ENCODE results near the gene LRRC28. TPM values are rescaled to one million over a fixed set of nuclear protein-coding genes. Genes with fewer than 3 reads are reported as not detected.
"Not testable (repeated sequence)": the region's sequence is repeated elsewhere in the genome, so short reads cannot be mapped to it uniquely, and the experiment has no call there.

Gene LRRC28
- 10 to 100 TPM; 24.8 to 32.2 TPM for total RNA-seq
- long read RNA-seq, full-length matches to known transcripts = 9 of 24 reads
- long read RNA-seq, partial matches to known transcripts = 2 of 24 reads
- long read RNA-seq, other reads (novel, unspliced or antisense) = 13 of 24 reads

DNA sequence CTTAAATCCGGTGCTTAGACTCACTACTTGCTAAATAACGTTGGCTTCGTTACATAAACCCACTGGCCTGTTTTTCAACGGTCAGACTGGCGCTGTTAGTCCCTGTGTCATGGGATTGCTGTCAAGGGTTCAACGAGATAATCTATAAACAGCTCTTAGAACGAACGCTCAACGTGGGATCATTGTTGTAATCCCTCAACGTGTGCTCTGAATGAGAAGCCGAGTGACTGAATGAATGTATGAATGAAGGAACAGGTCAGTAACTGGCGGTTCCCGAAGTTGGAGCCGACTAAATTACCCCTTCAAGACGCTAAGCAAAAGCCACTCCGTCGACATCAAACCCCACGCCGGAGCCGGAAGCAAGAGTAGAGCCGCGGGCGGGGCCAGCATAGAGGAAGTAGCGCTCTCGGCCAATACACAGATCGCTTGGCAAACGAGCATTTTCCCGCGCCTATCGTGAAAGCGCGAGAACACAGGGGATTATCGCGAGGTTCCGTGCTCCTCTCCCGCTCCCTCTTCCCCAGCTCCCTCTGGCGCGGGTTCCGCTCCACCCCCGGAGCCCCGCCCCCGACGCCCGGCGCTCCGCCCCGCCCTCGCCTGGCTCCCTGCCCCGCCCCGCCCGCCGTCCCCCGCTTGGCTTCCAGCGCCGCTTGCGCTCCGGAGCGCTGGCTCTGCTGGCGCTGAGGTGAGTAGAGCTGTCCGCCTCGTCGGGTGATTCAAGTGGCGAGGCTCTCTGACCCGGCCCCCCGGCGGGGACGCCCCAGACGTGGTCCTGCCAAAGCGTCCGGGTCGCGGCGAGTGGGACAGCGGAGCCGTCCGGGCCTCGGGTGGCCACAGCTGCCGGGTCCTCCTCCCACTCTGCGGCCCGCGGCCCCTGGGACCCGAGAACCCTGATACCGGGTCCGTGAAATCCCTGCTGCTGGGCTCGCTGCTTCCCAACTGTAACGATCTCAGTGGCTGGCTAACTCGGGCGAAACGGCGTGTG is at the start of gene LRRC28:
Gene LRRC28, plus strand, starts transcription at position 625 of the 985 bp plus-strand sequence. CDS start 4,477 bp downstream, outside the sequence.
- intact Hi-C loops (cut with DNase I, micrococcal nuclease) = no loop called here
- DNase-seq (peak; percentile 98), ATAC-seq (peak; percentile 82)

DNA sequence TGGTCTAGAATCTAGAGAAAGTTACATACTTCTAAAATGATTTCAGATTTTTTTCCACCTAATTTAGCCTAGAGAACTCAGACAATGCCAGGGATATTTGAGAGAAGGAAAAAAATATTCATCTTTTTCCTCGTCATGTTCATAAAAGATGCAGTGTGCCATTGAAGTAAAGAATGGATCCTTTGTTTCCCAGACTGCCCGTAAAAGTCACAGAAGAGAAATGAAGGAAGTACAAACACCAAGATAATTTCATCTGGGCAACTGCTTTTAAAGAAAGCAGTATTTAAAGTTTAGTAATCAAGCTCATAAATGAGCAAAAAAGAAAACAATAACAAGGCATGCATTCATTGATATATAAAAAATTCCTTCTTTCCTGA is 49.1 kb upstream of the LRRC28 start:
- DNase-seq (no peak), ATAC-seq (peak; percentile 69)
- intact Hi-C loops (cut with DNase I, micrococcal nuclease) = no loop called here

DNA sequence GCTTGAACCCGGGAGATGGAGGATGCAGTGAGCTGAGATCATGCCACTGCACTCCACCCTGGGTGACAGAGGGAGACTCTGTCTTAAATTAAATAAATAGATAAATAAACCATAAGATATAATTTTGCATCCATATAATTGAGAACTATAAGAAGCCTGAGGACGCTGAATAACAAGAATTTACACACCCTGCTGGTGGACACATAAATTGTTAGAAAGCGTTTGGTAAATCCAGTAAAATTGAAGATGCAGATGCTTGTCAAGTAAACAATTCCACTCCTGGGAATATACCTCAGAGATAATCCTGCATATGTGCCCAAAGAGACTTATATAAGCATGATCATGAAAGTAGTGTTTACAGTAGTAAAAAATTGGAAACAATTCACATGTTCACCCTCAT is 43.6 kb upstream of the LRRC28 start:
- intact Hi-C loops (cut with DNase I, micrococcal nuclease) = loop anchor here in 1 of 2 donors (5.0 kb wide), 1 partner anchor 100 kb away; the partner anchor contains the start of gene SYNM
- no peak for DNase-seq
- no peak for ATAC-seq

DNA sequence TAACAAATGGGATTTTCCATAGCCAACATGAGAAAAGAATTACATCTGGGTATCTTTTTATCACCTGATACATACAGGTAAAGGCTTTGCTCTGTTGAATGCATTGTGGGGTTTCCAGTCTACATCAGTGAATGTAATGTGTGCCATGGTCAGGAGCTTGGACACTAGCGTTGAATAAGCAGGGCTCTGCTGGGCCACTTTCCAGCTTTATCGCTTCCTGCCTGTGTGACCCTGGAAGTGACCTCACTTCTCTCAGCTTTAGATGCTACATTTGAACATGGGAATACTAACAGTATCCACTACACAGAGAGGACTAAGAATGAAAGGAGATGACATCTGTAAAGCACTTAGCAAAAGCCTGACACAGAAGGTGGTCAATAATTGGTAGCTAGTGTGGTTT is 42.0 kb upstream of the LRRC28 start:
- intact Hi-C loops (cut with DNase I, micrococcal nuclease) = loop anchor here in 1 of 2 donors (5.0 kb wide), 1 partner anchor 102 kb away; the partner anchor contains the start of gene SYNM
- no peak for ATAC-seq
- DNase-seq = no peak

DNA sequence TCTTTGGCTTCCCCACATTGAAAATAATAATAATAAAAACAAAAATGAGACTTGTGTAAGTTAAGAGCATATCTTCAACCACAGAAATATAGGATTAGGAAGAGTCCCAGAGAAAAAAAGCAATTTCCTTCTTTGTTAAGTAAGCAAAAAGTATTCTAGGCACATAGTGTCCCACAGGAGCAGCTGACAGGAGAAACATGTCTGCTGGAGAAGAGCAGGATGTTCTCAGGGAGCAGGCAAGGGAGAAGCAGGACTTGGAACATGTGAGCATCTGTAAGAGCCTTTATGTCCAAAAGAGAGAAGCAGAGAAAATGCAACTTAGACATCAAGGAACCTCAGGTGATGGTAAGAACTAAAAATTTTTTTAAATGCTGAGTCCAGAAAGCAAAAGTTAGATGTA is 40.9 kb upstream of the LRRC28 start:
- intact Hi-C loops (cut with DNase I, micrococcal nuclease) = loop anchor here in 1 of 2 donors (5.0 kb wide), 1 partner anchor 108 kb away; no protein-coding TSS in a partner anchor

DNA sequence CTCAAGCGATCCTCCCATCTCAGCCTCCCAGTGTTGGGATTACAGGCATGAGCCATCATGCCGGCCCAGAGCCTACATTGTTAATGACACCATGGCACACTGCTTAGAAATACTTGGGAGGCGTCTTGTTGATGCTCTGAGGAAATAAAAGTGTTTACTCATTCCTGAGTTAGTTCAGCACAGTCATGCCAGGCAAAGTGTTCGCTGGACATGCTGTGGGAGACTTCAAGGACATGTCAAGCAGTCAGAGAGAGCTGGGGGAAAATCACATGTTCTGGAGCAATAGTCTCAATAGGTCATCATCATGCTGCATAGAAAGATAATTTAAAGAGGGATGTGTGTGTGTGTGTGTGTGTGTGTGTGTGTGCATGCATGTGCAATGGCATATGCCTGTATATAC is 39.4 kb upstream of the LRRC28 start:
- intact Hi-C loops (cut with DNase I, micrococcal nuclease) = loop anchor here in 1 of 2 donors (5.0 kb wide), 1 partner anchor 110 kb away; no protein-coding TSS in a partner anchor
- ATAC-seq (no peak), DNase-seq (no peak)

More for the DNA sequence above, 40.9 kb upstream of the LRRC28 start:
- DNase-seq (peak in 1 of 2 donors; percentile 28), ATAC-seq (no peak)

DNA sequence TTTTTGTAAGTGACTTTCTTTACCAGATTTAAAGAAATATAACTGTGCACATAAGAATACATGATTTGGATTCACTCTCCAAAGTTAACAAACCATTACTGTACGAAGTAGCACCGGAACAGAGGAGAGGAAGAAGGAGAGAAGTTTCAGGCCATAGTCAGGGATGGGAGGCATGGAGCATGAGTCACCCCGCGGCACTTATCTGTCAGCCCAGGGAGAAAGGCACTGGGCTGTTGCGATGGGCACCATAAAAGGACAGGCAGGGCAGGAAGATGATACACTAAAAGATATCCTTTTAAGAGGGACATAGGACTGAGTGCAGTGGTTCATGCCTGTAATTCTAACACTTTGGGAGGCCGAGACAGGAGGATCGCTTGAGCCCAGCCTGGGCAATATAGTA is 38.9 kb upstream of the LRRC28 start:
- intact Hi-C loops (cut with DNase I, micrococcal nuclease) = loop anchor here in 1 of 2 donors (5.0 kb wide), 1 partner anchor 110 kb away; no protein-coding TSS in a partner anchor
- ATAC-seq (peak; percentile 22), DNase-seq (peak in 1 of 2 donors; percentile 59)

DNA sequence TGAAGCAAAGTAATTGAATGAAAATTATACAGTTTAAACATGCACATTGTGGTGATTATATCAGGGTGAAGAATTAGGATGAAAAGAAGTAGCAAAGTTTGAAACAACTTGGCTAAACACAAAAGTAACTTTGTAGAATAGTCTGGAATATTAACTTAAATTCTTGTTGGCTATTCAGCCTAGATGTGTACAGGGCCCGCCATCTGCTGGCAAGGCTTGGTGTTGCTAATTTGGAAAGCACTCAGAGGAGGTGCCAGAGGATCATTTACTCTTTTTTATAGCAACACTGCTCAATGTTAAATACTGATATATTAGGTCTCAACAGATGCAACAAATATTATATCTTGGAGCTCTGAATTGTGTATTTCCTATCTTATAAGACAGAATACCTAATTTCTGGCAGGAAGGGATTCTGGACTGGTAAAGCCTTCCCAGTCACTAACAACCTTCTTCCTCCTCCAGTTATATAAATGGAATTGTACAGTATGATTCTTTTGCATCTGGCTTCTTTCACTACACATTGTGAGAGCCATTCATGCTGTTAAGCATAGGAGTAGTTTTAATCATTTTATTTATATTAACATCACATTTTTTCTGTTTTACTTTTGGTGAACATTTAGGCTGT is 38.0 kb upstream of the LRRC28 start:
- intact Hi-C loops (cut with DNase I, micrococcal nuclease) = loop anchor here in 1 of 2 donors (5.0 kb wide), 1 partner anchor 111 kb away; no protein-coding TSS in a partner anchor
- DNase-seq (peak; percentile 62 to 87), ATAC-seq (peak; percentile 87)

DNA sequence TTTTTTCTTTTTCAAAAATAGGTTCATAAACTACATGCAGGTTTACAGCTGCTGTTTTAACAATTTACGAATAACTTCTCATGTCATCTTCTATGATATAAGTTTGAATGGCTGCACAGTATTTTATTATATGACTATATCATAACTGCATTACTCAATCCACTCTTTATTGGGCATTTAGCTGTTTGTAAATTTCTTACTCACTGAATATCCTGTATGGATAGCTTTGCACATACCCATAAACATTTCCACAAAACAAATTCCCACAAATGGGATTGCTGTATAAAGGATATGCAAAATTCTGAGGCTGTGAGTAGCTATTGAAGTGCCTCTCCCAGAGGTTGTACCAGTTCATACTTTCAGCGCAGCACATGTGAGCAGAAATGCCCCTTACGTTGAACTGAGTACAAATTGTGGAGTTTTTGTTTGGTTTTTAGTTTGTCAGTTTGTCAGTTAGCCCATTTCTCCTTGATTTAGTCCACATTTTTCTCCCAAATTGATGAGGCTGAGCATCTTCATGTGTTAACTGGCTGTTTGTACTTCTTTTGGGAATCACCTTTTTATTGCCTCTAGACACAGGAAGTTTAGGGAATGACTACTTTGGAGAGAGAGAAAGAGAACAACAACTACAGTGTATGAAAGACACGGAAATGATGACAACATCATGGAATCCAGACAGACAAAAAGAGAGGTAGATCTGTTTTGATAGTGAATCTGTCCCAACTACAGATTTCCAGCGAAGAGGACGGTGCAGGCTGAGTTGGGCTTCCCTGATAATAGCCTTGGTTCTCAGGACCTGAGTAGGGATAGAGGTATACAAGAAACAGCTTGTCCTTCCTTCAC is 26.7 kb upstream of the LRRC28 start:
- DNase-seq (no peak), ATAC-seq (peak; percentile 75)
- intact Hi-C loops (cut with DNase I, micrococcal nuclease) = no loop called here

DNA sequence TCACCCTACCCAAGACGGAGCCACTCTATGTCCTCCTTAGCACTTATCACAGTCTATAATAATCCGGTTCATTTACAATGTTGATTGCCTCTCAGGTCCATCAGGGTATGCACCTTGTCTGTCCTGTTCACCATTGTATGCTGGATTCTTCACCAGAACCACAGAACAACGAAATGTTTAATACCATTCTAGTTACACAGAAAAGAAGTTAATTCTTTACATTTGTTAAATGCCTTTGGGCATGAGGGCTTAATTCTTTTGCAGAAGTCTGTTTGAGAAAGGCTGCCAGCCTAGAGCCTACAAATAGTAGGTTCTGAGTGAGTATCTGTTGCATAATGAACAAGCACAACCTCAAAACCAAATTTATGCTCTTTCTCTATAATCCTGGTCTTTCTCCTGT is 24.5 kb upstream of the LRRC28 start:
- intact Hi-C loops (cut with DNase I, micrococcal nuclease) = no loop called here
- DNase-seq = no peak
- no peak for ATAC-seq

DNA sequence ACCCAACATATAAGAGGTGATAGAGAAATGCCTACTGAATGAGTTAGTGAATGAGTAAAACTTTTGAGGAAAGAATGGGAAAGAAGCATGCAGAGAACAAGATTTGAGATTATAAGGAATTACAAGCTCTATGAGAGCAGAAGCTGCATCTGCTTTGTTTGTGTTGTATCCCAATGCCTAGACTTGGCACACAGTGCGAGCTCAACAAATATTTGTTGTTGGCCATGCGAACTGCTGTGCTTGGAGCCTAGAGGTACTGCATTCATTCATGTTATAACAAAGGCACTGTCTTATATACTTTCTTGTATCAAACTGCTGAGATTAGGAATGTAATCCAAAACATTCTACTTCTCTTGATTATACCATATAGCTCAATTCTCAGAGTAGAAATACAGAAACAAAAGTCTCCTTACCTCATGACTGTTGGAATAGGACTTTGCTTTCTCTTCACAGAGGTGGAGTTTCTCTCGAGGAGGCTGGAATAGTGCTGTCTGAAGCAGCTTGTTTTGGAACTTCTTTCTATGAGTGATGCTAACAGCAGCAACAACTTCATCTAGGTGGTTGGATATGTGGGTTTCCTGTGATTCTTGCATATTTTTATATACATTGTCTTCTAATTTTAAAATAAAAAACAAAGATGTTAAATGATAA is 23.0 kb upstream of the LRRC28 start:
- intact Hi-C loops (cut with DNase I, micrococcal nuclease) = no loop called here
- ATAC-seq (no peak), DNase-seq (no peak)

DNA sequence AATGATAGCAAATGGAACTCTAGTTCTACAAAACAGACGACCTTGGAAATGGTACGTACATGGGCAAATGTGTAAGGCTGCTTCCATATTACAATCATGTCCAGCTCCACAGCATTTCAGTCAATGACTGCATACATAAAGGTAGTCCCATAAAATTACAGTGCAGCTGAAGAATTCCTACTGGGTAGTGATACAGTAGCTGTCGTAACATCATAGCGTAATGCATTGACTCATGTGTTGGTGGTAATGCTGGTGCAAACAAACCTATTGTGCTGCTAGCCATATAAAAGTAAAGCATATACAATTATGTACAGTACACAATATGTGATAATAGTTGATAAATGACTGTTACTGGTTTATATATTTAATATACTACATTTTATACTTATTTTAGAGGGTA is 20.4 kb upstream of the LRRC28 start:
- DNase-seq (no peak), ATAC-seq (no peak)
- intact Hi-C loops (cut with DNase I, micrococcal nuclease) = no loop called here

DNA sequence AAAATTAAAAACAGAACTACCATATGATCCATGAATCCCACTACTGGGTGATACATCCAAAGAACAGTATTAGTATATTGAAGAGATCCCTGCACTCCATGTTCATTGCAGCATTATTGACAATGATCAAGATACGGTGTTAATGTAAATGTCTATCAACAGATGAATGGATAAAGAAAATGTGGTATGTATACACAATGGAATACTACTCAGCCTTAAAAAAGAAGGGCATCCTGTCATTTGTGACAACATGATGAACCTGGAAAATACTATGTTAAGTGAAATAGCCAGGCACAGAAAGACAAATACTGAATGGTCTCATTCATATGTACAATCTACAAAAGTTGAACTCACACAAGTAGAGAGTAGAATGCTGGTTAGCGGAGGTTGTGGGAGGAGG is 18.5 kb upstream of the LRRC28 start:
- no peak for DNase-seq
- intact Hi-C loops (cut with DNase I, micrococcal nuclease) = no loop called here
- no peak for ATAC-seq

DNA sequence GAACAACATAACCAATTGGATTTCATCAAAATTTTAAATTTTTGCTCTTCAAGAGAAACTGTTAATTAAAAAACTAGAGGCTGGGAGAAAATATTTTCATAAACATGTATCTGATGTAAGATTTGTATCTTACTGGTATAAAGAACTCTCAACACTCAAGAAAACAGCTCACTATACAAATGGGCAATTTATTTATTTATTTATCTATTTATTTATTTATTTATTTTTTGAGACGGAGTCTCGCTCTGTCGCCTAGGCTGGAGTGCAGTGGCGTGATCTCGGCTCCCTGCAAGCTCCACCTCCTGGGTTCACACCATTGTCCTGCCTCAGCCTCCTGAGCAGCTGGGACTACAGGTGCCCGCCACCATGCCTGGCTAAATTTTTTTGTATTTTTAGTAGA is 17.1 kb upstream of the LRRC28 start:
- DNase-seq; intact Hi-C loops (cut with DNase I, micrococcal nuclease); ATAC-seq: not testable (repeated sequence)

DNA sequence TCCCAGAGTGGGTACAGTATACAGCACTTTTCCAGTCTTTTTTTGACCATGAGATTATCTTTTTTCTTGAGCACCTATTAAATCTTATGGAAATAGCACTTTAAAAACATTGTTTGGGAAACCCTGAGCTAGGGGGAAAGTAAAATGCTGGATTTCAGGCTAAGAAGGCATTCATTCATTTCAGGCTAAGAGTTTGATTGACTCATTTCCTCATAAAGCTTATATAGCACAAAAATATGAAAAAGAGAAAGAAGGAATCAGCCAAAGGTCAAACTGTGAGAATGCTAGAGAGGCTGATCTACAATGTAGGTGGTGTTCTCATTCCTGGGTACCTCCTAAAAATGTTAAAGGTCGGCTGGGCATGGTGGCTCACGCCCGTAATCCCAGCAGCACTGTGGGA is 12.4 kb upstream of the LRRC28 start:
- intact Hi-C loops (cut with DNase I, micrococcal nuclease) = no loop called here
- no peak for ATAC-seq
- no peak for DNase-seq

DNA sequence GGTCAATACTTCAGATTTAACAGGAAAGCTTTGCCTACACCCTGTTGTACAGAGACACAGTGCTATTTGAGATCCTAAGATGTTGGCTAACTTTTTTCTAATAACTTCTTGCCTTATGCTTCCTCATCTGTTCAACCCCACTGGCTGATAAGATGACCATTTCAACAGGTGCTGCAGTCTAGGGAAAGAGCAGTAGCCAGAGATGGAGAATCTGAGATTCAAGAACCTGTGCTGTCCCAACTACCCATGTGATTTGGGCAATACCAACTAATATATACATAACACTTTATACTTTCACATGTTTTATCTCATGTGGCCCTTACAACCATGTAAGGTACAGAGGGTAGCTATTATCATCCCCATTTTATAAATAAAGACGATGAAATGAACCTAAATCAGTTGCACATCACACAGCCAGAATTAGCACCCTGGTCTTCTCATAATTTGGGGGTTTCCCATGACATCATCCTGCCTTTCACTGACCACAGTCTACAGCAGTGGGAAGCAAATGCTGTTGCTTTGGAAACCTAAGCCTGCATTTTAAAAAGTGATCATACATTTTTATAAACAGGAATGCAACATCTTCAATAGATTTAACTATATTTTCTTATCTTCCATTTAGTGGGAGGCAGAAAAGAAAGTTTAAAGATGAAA is 11.6 kb upstream of the LRRC28 start:
- intact Hi-C loops (cut with DNase I, micrococcal nuclease) = no loop called here
- no peak for ATAC-seq
- no peak for DNase-seq

DNA sequence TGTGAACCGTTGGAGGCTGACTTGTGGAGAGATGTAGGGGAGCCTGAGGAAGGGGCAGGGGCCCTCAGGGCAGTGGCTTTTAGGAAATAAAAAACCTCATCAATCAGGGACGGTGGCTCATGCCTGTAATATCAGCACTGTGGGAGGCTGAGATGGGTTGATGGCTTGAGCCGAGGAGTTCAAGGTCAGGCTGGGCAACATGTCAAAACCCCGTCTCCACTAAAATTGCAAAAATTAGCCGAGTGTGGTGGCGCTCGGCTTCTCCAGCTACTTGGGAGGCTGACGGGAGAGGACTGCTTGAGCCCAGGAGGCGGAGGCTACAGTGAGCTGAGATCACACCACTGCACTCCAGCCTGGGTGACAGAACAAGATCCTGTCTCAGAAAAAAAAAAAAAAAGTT is 9.5 kb upstream of the LRRC28 start:
- ATAC-seq (no peak), DNase-seq (no peak)
- intact Hi-C loops (cut with DNase I, micrococcal nuclease) = no loop called here

DNA sequence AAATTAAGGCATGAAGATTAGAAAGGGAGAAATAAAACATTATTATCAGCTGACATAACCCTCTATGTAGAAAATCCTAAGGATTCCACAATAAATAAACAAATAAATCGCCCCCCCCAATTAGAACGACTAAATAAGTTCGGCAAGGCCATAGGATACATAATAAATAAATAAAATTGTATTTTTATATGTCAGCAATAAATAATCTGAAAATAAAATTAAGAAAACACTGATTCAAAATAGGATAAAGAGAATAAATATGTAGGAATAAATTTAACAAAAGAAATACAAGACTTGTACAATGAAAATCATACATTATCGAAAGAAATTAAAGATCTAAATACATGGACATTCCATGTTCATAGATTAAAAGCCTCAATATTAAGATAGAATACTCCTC is 7.0 kb upstream of the LRRC28 start:
- ATAC-seq (no peak), DNase-seq (no peak)
- intact Hi-C loops (cut with DNase I, micrococcal nuclease) = no loop called here

Data from left colon (tissue), 2 donors.